HG03097 (cell line): ENCODE measurements around the gene PARD6A.

Source experiments
- ATAC-seq: cut with Tn5 transposase; IDR thresholded peaks from one replicate; pipeline ENCODE4 v1.9.1; 2021; ENCODE audit not compliant: unreplicated experiment, low FRiP score

PARD6A gene

DNA sequence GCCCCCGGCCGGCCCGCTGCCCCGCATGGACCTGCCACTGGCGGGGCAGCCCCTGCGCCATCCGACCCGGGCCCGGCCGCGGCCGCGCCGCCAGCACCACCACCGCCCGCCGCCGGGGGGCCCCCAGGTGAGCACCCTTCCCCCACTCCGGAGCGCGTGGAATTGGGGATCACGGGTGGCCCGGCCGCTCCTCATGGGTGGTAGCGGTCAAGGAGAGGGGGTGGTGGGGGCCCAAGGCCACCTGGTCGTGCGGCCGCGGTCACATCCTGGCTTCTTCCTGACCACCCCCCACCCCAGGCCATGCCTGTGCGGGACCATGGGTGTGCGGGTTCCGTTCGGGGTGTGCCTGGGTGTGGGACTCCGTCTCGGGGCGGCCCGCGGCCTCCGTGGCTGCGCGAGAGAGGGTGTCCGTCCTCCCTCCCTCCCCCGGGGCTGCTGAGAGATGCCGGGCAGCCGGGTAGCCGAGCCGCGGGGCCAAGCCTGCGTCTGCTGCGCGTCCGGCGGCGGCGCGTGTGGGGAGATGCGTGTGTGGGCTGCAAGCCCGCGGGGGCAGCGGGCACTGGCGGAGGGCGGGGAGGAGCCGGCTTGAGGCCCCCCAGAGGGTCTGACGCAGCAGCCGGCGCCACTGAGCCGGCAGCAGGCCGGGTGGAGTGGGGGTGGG lies 7.5 kb upstream of the PARD6A start:
- no peak for ATAC-seq

DNA sequence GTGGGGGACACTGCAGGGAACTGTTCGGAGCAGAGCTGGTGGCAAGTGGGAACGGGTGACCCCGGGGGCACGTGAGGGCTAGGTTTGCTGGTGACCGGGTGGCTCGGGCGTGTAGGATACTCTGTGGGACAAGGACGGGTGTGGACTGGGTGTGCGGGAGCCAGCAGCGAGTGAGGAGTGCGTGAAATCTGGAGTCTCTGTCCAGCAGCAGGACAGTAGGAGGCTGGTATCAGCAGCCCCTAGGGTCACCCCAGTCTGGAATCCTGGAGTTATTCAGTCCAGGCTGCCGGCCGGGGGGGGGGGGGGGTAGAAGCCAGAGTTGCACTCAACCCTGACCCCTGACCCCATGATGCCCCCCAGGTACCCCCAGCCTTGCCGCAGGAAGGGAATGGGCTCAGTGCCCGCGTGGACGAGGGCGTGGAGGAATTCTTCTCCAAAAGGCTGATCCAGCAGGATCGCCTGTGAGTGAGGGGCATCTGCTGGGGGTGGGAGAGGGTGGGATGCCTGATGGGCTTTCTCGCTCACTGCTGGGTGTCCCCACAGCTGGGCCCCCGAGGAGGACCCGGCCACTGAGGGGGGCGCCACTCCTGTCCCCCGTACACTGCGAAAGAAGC lies 6.9 kb upstream of the PARD6A start:
- no peak for ATAC-seq

DNA sequence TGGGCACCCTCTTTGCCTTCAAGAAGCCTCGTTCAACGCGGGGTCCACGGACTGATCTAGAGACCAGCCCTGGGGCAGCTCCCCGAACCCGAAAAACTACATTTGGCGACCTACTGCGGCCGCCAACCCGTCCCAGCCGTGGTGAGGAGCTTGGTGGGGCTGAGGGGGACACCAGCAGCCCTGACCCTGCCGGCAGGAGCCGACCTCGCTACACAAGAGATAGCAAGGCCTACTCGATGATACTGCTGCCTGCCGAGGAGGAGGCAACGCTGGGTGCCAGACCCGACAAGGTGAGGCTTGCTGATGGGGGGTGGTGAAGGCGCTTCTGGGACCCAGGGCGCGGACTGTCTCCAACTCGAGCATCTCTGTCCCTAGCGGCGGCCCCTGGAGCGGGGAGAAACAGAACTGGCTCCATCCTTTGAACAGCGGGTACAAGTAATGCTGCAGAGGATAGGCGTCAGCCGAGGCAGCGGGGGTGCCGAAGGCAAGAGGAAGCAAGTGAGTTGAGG lies 6.3 kb upstream of the PARD6A start:
- no peak for ATAC-seq

DNA sequence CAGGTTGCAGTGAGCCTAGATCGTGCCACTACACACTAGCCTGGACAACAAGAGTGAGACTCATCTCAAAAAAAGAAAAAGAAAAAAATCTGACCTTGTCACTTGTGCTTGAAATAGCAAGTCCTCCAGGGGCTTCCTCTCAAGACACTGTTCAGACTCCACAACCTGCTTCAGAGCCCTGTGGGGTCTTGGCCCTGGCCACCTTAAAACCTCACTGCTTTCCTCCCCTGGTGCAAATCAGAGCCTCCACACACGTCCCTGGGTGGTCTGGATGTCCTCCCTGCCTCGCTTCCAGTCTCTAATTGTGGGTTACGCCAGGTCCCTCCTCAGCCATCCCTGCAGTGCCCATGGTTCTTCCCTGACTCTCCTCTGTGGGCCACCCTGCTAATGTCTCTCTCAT lies 5.4 kb upstream of the PARD6A start:
- ATAC-seq = no peak

DNA sequence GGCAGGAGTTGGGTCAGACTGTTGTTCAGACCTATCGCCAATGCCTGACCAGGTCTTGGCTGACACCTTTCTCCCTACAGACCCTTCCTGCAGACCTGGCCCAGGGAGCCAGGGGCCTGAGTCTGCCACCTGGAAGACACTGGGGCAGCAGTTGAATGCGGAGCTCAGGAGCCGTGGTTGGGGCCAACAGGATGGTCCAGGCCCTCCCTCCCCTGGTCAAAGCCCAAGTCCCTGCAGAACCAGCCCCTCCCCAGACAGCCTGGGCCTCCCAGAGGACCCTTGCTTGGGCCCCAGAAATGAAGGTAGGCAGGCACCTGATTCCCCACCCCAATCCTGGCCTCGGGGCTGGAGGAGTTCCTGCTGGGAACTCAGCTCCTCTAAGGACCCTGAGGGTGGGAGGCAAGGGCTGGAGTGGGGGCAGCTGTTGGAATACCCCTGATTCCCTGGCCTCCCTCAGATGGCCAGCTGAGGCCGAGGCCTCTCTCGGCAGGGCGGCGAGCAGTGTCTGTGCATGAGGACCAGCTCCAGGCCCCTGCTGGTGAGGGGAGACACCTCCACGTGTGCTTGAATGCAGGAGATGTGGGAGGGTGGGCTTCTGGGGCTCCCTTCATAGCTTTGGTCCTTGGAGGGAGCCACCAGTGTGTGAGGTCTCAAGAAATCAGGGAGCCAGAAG lies 4.3 kb upstream of the PARD6A start:
- ATAC-seq = no peak

DNA sequence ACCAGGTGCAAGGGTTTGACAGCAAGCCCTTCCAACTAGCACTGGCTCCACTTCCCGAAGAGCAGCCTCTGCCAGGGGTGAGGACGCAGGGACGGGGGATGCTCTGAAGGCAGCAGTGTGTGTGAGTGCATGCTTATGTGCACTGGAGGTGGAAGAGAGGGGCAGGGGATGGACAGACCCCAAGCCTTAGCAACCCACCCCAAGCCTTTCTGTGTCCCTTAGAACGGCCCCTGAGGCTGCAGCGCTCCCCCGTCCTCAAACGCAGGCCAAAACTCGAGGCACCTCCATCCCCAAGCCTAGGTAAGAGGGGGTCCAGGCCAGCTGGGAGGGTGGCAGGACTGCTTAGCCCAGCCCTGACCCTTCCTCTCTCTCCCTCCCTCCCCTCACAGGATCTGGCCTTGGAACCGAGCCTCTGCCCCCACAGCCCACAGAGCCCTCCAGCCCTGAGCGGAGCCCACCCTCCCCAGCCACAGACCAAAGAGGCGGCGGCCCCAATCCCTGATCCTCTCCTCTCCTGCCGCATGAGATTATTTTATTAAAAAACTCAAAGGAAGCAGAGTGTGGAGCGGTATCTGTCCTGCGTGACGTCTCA lies 3.6 kb upstream of the PARD6A start:
- no peak for ATAC-seq

DNA sequence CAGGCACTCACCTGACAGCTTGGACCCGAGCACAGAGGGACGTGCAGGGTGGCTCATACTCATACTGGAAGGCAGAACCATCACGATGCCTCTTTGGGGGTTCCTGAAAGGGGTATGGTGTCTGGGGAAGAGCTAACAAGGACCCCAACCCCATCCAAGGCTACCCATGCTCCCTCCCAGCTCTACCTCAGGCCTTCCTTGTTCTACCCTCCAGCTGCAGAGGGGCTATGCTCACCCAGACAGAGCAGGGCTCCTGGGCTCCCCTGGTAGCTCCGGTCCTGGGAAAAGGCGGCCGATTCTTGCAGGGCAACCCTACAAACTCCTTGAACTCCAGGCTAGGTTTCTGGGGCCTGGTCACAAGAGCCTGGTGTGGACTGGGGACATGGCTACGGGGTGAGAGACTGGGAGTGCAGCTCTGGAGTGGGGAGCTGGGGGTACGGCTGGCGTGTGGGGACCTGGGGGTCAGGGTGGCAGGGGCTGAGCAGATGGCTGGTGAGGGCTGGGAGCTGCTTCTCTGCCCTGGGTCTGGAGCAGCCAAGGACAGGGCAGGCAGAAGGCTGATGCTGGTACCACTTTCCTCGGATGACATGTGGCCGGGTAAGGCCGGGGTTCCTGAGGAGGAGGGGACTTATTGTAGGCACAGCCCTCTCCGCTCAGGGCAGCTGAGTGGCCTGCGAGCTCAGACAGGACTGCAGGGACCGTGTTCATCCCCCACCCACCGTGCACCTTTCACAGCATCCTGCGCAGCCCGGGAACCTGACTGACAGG lies 2.8 kb upstream of the PARD6A start:
- ATAC-seq = no peak

DNA sequence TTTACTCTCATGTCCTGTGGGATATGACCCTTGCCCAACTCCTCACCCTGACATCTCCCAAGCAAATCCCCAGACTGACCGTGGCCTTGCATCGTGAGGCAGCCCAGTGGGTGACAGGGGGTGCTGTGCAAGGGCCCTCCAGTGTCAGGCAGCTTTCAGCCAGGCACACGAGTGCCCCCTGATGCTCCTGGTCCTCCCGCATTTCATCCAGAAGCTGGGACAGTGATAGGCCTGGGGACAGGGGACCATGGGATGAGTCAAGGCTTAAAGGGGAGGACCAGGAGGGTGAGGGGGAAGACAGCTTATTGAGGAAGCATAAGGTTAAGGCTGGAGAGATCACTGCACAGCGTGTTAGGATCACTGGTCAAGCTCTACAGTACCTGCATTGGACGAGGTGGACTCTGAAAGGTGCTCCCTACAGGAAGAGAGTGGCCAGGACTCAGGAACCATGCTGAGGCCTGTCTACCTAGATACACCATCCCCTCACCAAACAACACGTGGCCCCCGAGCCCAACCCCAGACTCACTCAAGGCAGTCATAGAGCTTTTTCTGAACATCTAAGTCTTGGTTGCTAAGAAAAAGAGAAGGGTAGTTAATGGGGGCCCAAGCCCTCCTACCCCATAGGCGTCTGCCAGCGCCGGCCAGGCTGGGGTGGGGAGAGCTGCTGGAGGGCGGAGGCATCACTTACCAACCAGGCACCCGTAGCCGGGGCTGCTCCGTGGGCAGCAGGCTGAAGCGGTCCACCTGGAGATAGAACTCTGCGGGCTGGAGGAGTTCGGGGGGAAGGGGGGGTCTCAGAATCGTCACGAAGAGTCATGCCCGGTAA lies 1.7 kb upstream of the PARD6A start:
- ATAC-seq = no peak

DNA sequence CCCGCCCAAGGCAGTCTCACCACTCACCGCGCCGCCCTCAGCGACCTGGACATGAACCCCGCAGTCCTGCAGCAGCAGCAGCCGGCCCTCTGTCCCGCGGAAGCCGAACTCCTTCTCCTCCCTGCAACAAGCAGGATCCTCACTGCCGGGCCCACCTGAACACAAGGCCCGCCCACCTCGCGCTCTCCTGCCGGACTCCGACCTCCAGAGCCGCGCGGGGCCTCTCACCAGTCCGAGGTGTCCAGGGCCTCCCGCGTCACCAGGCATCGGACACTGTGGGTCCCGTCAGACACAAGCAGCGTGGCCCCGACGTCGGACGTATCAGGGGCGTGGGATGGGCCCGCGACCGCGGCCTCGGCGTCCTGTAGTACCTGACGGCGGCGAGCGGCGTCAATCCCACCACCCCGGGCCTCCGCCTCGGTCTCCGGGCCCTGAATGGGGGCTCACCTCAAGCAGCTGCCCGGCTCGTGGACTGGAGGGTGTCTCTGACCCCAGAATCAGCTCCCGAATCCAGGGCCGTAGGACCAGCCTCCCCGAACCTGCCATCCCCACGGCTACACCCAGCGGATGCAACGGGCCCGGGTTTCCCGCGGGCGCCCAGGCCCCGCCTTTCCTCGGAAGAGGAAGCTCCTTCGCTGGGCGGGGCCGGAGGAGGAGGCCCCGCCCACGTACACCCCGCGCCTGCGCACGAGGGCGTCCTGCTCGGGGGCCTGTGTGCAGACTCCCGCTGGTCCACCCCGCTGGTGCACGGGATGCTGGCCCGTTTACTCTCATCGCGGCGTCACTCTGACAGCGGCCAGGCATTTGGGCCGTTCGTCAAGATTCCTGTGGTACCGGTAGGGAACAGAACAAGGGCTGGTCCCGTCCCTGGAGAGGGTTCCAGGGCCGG lies 841 bp upstream of the PARD6A start, which contains the start of gene ACD:
Gene ACD, minus strand, starts transcription at position 586 of the 889 bp plus-strand sequence. Its CDS starts 40 bp downstream, at position 546.
- peak; percentile 52 for ATAC-seq

DNA sequence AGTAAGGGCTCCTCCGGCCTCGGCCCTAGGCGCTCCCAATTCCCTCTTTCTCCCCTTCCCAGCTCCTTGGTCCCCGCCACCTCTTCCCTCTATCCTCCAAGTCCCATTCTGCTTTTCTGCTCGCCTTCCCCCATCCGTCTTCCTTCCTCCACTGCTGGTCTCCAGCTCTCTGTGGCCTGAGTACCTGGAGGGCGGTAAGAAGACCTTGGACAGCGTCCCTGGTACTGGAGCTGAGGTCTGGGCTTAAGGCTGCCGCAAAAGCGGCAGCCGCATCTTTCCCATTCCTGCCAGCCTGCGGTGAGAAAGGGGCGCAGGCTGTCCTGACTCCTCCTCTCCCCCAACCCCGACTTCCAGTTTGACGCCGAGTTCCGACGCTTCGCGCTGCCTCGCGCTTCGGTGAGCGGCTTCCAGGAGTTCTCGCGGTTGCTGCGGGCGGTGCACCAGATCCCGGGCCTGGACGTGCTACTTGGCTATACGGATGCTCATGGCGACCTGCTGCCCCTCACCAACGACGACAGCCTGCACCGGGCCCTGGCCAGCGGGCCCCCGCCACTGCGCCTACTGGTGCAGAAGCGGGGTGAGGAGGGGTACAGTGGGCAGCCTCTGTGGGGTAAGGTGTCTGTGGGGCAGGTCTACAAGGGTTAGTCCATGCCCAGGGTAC lies 471 bp downstream of the PARD6A start:
- ATAC-seq = no peak

DNA sequence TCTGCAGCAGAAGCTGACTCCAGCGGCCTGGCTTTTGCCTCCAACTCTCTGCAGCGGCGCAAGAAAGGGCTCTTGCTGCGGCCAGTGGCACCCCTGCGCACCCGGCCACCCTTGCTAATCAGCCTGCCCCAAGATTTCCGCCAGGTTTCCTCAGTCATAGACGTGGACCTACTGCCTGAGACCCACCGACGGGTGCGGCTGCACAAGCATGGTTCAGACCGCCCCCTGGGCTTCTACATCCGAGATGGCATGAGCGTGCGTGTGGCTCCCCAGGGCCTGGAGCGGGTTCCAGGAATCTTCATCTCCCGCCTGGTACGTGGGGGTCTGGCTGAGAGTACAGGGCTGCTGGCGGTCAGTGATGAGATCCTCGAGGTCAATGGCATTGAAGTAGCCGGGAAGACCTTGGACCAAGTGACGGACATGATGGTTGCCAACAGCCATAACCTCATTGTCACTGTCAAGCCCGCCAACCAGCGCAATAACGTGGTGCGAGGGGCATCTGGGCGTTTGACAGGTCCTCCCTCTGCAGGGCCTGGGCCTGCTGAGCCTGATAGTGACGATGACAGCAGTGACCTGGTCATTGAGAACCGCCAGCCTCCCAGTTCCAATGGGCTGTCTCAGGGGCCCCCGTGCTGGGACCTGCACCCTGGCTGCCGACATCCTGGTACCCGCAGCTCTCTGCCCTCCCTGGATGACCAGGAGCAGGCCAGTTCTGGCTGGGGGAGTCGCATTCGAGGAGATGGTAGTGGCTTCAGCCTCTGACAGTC lies 1.3 kb downstream of the PARD6A start:
- ATAC-seq = no peak

DNA sequence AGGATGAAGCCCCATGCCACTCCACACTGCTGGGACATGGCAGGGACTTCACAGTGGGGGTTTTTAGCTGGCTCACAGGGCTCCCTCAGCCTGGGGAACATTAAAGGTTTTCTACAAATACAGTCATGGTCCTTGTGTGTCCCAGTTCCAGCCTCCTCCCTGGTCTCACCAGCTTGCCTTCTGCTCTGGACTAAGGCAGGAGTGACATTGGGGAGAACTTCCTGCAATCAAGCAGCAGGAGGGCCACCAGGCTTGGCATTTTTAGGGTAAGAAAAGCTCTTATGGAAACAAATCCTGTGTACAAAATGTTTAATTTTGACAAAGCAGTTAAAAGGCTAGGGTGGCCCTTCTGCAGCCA lies 1.9 kb downstream of the PARD6A start:
- ATAC-seq = no peak

DNA sequence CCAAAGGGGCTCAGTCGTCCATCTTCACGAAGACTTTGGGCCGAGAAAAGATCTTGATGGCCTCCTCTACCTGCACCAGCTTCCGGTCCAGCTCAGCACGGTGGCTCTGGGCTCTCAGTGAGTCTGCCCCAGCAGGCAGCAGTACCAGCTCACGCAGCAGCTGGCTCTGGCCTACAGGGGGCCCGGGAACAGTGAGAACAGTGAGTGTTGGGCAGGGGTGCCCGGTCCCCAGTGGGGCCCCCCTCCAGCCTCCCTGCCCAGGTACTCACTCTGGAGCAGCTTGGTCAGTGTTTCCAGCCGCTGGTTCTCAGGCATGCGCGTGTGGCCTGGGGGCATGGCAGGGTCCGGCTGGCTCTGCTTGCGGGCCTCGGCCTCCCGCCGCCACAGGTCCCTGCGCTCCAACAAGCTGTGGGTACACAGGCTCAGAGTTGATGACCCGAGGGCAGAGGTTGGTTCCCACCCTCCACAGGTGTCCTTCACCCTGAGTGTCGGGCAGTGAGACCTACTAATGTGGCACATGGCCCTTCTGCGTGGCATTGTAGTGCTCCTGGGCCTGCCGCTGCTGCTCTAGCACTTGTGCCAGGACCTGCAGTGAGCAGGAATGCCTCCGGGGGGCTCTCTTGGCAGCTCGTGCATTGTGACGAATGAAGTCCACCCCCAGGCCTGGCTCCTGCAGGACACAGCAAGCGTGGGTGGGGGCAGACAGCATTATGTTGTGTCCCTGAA lies 2.6 kb downstream of the PARD6A start:
- ATAC-seq = no peak

DNA sequence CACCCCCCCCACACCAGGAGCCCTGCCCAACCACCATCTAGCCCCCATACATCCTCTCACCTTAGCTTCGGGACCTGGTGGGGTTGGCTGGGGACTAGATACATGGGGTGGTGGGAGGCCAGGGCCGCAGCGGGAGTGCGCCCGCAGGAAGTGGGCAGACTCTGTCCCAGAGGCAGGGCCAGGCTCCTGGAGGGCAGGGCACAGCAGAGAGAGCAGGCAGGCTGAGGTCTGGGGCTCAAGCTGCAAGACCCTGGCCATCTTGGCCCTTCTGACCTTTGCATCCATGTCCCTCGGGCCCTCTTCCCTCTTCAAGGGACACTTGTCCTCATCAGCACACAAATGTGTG lies 3.1 kb downstream of the PARD6A start:
- ATAC-seq = no peak

DNA sequence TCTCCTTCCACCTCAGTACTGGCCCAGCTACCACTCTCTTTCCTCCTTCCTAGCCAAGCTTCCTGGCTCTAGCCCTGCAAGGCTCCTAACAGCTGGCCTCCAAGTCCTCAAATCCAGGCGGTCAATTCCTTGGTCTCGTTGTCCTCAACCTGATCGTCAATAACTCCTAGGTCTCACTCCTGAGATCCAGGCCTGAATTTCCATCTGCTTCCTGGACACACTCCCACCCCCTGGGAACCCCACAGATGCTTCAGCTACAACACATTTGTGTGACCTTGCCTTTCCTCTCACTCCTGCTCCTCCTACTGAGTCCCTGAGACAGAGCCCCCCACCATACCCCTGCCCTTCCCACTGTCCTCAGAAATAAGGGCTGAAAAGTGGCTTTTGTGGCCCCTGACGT lies 3.5 kb downstream of the PARD6A start:
- no peak for ATAC-seq

DNA sequence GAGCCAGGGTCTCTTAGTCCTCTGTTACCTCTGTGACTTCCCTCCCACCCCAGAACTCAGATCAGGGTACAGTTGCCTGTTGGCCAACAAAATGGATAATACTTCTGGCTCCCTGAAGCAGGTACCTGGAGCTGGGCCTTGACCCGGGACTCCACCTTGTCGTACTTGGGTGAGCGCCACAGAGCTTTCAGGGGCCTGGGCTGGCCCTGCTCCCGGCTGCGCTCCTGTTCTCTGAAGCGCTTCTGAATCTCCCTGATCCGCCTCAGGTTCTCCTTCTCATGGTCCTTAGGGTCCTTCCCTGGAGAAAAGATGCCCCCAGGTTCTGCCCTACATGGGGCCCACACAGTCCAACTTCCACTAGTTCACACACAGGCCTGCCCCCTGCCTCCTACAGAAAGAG lies 4.1 kb downstream of the PARD6A start:
- ATAC-seq = no peak

DNA sequence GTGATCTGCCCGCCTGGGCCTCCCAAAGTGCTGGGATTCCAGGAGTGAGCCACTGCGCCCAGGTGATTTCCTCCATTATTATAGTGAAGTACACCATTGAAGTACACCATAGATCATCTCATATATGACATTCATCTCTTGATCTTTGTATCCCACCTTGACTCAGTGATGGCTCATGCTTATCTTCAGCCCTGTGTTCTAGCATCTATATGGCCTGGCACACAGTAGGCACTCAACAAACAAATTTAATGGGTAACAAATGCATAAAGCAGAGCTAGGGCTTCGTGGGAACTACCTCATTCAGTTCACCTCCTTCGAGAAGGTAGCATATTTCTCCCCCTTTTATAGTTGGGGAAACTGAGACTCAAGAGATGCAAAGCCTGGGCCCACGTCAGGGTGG lies 4.8 kb downstream of the PARD6A start:
- ATAC-seq = no peak
